ENCODE data around the gene BTNL8. TPM values are rescaled to one million over a fixed set of nuclear protein-coding genes. Genes with fewer than 3 reads are reported as not detected.

BTNL8 gene
- total RNA-seq, 2 experiments from 2014 or later, result not detected

- no peaks in the 10 kb centered on the region for H3K36me3 Mint-ChIP-seq (ENCODE audit: low read depth)
- intact Hi-C loops (cut with DNase I, micrococcal nuclease), result no loop called here
- no peak overlapping the region for H3K27ac Mint-ChIP-seq
- peaks cover 26% of the 10 kb centered on the region for H3K27me3 Mint-ChIP-seq
- ChIA-PET POLR2A (no interaction called here), CTCF (no interaction called here)
- TF ChIP-seq CTCF (IDR thresholded peaks at IDR 0.05), result no peak
- Histone ChIP-seq H3K4me3 (ENCODE audit: low read length) (no peak overlapping the region), H3K9me3 (ENCODE audit: control insufficient read depth in 1 of 2, insufficient read depth in 1 of 2, low read length in 2 of 2) (peaks cover 0 to 14% of the 10 kb centered on the region in 2 experiments), H3K27me3 (ENCODE audit: control insufficient read depth in 1 of 2, insufficient read depth in 2 of 2, low read length in 2 of 2) (no peaks in the 10 kb centered on the region), H3K27ac (ENCODE audit: low read depth in 1 of 2, low read length in 2 of 2) (no peak overlapping the region), H3K36me3 (ENCODE audit: insufficient read depth, low read length) (no peaks in the 10 kb centered on the region), H3K4me1 (ENCODE audit: insufficient read depth, low read length) (no peaks in the 10 kb centered on the region)
- H3K4me3 Mint-ChIP-seq, result no peak overlapping the region
- DNase-seq, result no peak
- ATAC-seq (ENCODE audit: poor library complexity), result no peak
- no peaks in the 10 kb centered on the region for H3K4me1 Mint-ChIP-seq (ENCODE audit: low read depth)
- H3K9me3 Mint-ChIP-seq, result no peaks in the 10 kb centered on the region
Observed at GRCh38 chr5:180969406-180969805, 70.4 kb downstream of the BTNL8 start.

GRCh38 chr5:180970336-180970735, 71.4 kb downstream of the BTNL8 start:
- Histone ChIP-seq H3K27me3 (ENCODE audit: control insufficient read depth in 1 of 2, insufficient read depth in 2 of 2, low read length in 2 of 2) (no peaks in the 10 kb centered on the region), H3K4me1 (ENCODE audit: insufficient read depth, low read length) (peaks cover 2% of the 10 kb centered on the region), H3K9me3 (ENCODE audit: control insufficient read depth in 1 of 2, insufficient read depth in 1 of 2, low read length in 2 of 2) (peaks cover 0 to 14% of the 10 kb centered on the region in 2 experiments), H3K4me3 (ENCODE audit: low read length) (no peak overlapping the region), H3K36me3 (ENCODE audit: insufficient read depth, low read length) (no peaks in the 10 kb centered on the region), H3K27ac (ENCODE audit: low read depth in 1 of 2, low read length in 2 of 2) (no peak overlapping the region)
- Mint-ChIP-seq H3K36me3 (ENCODE audit: low read depth) (no peaks in the 10 kb centered on the region), H3K4me1 (ENCODE audit: low read depth) (no peaks in the 10 kb centered on the region), H3K27me3 (peaks cover 23% of the 10 kb centered on the region), H3K27ac (no peak overlapping the region), H3K9me3 (no peaks in the 10 kb centered on the region), H3K4me3 (no peak overlapping the region)
- POLR2A ChIA-PET, result no interaction called here
- no peak for ATAC-seq (ENCODE audit: poor library complexity)
- CTCF ChIA-PET, result no interaction called here
- no peak for TF ChIP-seq CTCF (IDR thresholded peaks at IDR 0.05)
- no peak for DNase-seq
- intact Hi-C loops (cut with DNase I, micrococcal nuclease), result no loop called here

GRCh38 chr5:180970875-180971274, 71.9 kb downstream of the BTNL8 start:
- intact Hi-C loops (cut with DNase I, micrococcal nuclease), result no loop called here
- no peak for TF ChIP-seq CTCF (IDR thresholded peaks at IDR 0.05)
- CTCF ChIA-PET, result no interaction called here
- Histone ChIP-seq H3K27ac (ENCODE audit: low read depth in 1 of 2, low read length in 2 of 2) (no peak overlapping the region), H3K36me3 (ENCODE audit: insufficient read depth, low read length) (no peaks in the 10 kb centered on the region), H3K9me3 (ENCODE audit: control insufficient read depth in 1 of 2, insufficient read depth in 1 of 2, low read length in 2 of 2) (peaks cover 0 to 14% of the 10 kb centered on the region in 2 experiments), H3K27me3 (ENCODE audit: control insufficient read depth in 1 of 2, insufficient read depth in 2 of 2, low read length in 2 of 2) (no peaks in the 10 kb centered on the region), H3K4me1 (ENCODE audit: insufficient read depth, low read length) (peaks cover 5% of the 10 kb centered on the region), H3K4me3 (ENCODE audit: low read length) (no peak overlapping the region)
- peaks cover 23% of the 10 kb centered on the region for H3K27me3 Mint-ChIP-seq
- H3K9me3 Mint-ChIP-seq, result no peaks in the 10 kb centered on the region
- no peak overlapping the region for H3K4me3 Mint-ChIP-seq
- POLR2A ChIA-PET, result no interaction called here
- H3K27ac Mint-ChIP-seq, result no peak overlapping the region
- ATAC-seq (ENCODE audit: poor library complexity) (no peak), DNase-seq (no peak)
- H3K36me3 Mint-ChIP-seq (ENCODE audit: low read depth), result no peaks in the 10 kb centered on the region
- H3K4me1 Mint-ChIP-seq (ENCODE audit: low read depth), result peaks cover 5% of the 10 kb centered on the region
